ENCODE results near the gene ARHGAP31. TPM values are rescaled to one million over a fixed set of nuclear protein-coding genes. Genes with fewer than 3 reads are reported as not detected.

ARHGAP31 gene
- total and polyA plus RNA-seq, 3 experiments from 2014 or later: 3.4 to 25.8 (median 24.2) TPM

DNA sequence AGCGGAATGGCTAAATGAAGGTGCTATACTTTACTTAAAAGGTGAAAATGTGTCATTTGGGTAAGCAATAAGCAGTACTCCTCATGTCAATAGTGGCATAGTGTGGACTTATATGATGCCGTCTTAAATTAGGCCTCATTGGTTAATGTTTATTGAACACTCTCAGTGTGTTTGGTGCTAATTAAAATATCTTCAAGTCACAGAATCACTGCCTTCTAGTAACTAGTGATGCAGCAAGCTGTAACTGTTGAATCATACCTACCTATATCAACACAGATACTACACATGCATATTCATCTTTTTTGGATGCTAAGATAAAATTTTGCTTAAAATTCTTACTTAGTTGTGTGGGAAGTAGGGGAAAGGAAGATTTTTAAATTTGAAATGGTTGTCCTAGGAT is 30.7 kb downstream of the ARHGAP31 start:
- H3K27ac ChIP-seq (ENCODE audit: low read depth, low read length): no peak overlapping the region
- Mint-ChIP-seq H3K9me3 (no peaks in the 10 kb centered on the region), H3K4me3 (peak overlapping the region in 2 of 7 donors; percentile 9 to 69), H3K36me3 (peaks cover 0 to 3% (median 3%) of the 10 kb centered on the region in 3 donors), H3K27ac (peak overlapping the region in 4 of 8 donors; percentile 91 to 99 (median 98)), H3K4me1 (peaks cover 17 to 26% (median 25%) of the 10 kb centered on the region in 3 donors), H3K27me3 (no peaks in the 10 kb centered on the region)
- H3K36me3 ChIP-seq (ENCODE audit: insufficient read depth, low read length): no peaks in the 10 kb centered on the region
- H3K27me3 ChIP-seq (ENCODE audit: insufficient read depth, low read length, poor library complexity, severe bottlenecking): no peaks in the 10 kb centered on the region
- POLR2A ChIA-PET: no interaction called here
- H3K9me3 ChIP-seq (ENCODE audit: low read length): no peaks in the 10 kb centered on the region
- DNase-seq: no peak
- peaks cover 16% of the 10 kb centered on the region for H3K4me1 ChIP-seq (ENCODE audit: insufficient read depth, low read length)
- no peak overlapping the region for H3K4me3 ChIP-seq (ENCODE audit: low read length)
- CTCF ChIA-PET: interaction anchor here (1.2 kb wide), 1 partner anchor 440 kb away, joined by 4 read pairs; no protein-coding TSS in a partner anchor

- peaks cover 0 to 3% (median 3%) of the 10 kb centered on the region in 3 donors for H3K36me3 Mint-ChIP-seq
- no peaks in the 10 kb centered on the region for H3K27me3 Mint-ChIP-seq
- H3K4me1 Mint-ChIP-seq: peaks cover 16 to 24% (median 22%) of the 10 kb centered on the region in 3 donors
- ChIA-PET CTCF (no interaction called here), POLR2A (no interaction called here)
- H3K27me3 ChIP-seq (ENCODE audit: insufficient read depth, low read length, poor library complexity, severe bottlenecking): no peaks in the 10 kb centered on the region
- H3K4me3 ChIP-seq (ENCODE audit: low read length): no peak overlapping the region
- H3K27ac ChIP-seq (ENCODE audit: low read depth, low read length): no peak overlapping the region
- H3K4me3 Mint-ChIP-seq: no peak overlapping the region
- H3K36me3 ChIP-seq (ENCODE audit: insufficient read depth, low read length): no peaks in the 10 kb centered on the region
- H3K4me1 ChIP-seq (ENCODE audit: insufficient read depth, low read length): peaks cover 14% of the 10 kb centered on the region
- no peaks in the 10 kb centered on the region for H3K9me3 ChIP-seq (ENCODE audit: low read length)
- H3K9me3 Mint-ChIP-seq: no peaks in the 10 kb centered on the region
- no peak overlapping the region for H3K27ac Mint-ChIP-seq
- DNase-seq: no peak
Observed at GRCh38 chr3:119326976-119327375, 32.8 kb downstream of the ARHGAP31 start.

DNA sequence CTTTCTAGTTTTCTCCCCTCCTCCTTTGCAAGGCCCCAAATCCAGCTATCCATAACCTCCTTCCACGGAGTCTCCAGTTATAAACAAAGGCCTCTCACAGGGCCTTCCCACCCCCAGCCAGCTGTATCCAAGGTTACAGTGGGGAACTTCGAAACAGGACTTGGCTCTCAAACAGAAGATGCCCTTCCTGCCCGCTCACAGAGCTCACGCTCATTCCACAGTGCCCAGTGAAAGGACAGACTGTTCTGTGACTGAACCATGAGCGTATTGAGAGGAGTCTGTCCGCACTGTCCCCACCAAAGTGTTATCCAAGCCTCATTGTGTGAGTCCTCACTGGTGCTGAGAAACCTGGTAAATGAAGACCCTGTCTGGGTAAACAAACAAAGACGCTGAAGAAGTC is 35.4 kb downstream of the ARHGAP31 start:
- Mint-ChIP-seq H3K27me3 (no peaks in the 10 kb centered on the region), H3K4me3 (no peak overlapping the region), H3K9me3 (no peaks in the 10 kb centered on the region), H3K36me3 (peaks cover 0 to 5% (median 0%) of the 10 kb centered on the region in 3 donors), H3K27ac (no peak overlapping the region), H3K4me1 (peaks cover 0 to 5% (median 4%) of the 10 kb centered on the region in 3 donors)
- Histone ChIP-seq H3K4me3 (ENCODE audit: low read length) (no peak overlapping the region), H3K36me3 (ENCODE audit: insufficient read depth, low read length) (no peaks in the 10 kb centered on the region), H3K27ac (ENCODE audit: low read depth, low read length) (no peak overlapping the region), H3K9me3 (ENCODE audit: low read length) (no peaks in the 10 kb centered on the region), H3K27me3 (ENCODE audit: insufficient read depth, low read length, poor library complexity, severe bottlenecking) (no peaks in the 10 kb centered on the region), H3K4me1 (ENCODE audit: insufficient read depth, low read length) (no peaks in the 10 kb centered on the region)
- DNase-seq: no peak
- ChIA-PET POLR2A (no interaction called here), CTCF (interaction anchor here (1.2 kb wide), 1 partner anchor 9 kb away, joined by 3 read pairs; no protein-coding TSS in a partner anchor)

DNA sequence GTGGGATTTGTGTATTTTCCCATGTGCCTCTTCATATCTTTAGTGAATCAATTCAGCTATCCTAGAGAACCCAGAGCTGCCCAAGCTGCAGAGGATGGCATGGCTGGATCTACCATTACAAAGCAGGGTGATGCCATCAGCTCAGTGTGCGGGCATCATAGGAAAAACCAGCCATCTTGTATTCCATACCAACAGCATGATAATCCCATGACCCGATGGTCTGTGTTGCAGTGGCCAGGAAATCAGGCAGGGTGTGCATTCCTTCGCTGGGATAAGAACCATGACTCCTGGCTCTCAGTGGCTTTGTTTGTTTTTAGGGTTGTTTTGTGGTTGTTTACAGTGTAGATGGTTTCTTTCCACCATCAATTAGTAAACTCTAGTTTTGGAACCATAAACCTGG is 36.0 kb downstream of the ARHGAP31 start:
- Mint-ChIP-seq H3K4me1 (no peaks in the 10 kb centered on the region), H3K27me3 (no peaks in the 10 kb centered on the region), H3K27ac (no peak overlapping the region), H3K4me3 (no peak overlapping the region), H3K36me3 (peaks cover 0 to 5% (median under 1%) of the 10 kb centered on the region in 3 donors), H3K9me3 (no peaks in the 10 kb centered on the region)
- ChIA-PET POLR2A (no interaction called here), CTCF (interaction anchor here (1.1 kb wide), 1 partner anchor 89 kb away, joined by 4 read pairs; the partner anchor contains the start of gene B4GALT4)
- no peak overlapping the region for H3K27ac ChIP-seq (ENCODE audit: low read depth, low read length)
- H3K4me3 ChIP-seq (ENCODE audit: low read length): no peak overlapping the region
- H3K27me3 ChIP-seq (ENCODE audit: insufficient read depth, low read length, poor library complexity, severe bottlenecking): no peaks in the 10 kb centered on the region
- no peak for DNase-seq
- no peaks in the 10 kb centered on the region for H3K9me3 ChIP-seq (ENCODE audit: low read length)
- no peaks in the 10 kb centered on the region for H3K36me3 ChIP-seq (ENCODE audit: insufficient read depth, low read length)
- H3K4me1 ChIP-seq (ENCODE audit: insufficient read depth, low read length): no peaks in the 10 kb centered on the region

DNA sequence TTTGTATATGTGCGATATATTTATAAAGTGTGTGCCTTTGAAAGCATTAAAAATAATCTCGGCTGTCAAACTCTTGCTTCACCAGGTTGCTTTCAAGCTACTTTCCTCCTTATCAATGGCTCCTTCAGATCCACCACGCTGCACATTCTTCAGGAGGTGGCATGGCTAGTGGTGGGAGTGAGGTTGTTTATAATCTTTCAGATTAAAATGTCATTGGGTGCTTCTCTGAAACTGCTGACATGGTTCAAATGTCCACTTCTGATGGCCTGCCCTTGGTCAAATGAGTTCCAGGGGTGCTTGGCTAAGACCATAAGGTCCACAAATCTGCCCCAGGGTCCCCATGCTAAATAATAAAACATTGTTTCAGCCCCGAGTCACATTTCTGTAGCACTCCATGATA is 36.7 kb downstream of the ARHGAP31 start:
- no peak overlapping the region for H3K4me3 Mint-ChIP-seq
- ChIA-PET POLR2A (no interaction called here), CTCF (interaction anchor here (1.1 kb wide), 1 partner anchor 90 kb away, joined by 4 read pairs; the partner anchor contains the start of gene B4GALT4)
- no peaks in the 10 kb centered on the region for H3K9me3 ChIP-seq (ENCODE audit: low read length)
- H3K36me3 Mint-ChIP-seq: peaks cover 0 to 7% (median 4%) of the 10 kb centered on the region in 3 donors
- no peak for DNase-seq
- no peaks in the 10 kb centered on the region for H3K36me3 ChIP-seq (ENCODE audit: insufficient read depth, low read length)
- no peaks in the 10 kb centered on the region for H3K27me3 ChIP-seq (ENCODE audit: insufficient read depth, low read length, poor library complexity, severe bottlenecking)
- H3K4me3 ChIP-seq (ENCODE audit: low read length): no peak overlapping the region
- H3K4me1 ChIP-seq (ENCODE audit: insufficient read depth, low read length): no peaks in the 10 kb centered on the region
- H3K27ac Mint-ChIP-seq: peak overlapping the region in 1 of 8 donors; percentile 7
- H3K27ac ChIP-seq (ENCODE audit: low read depth, low read length): no peak overlapping the region
- H3K9me3 Mint-ChIP-seq: no peaks in the 10 kb centered on the region
- H3K27me3 Mint-ChIP-seq: no peaks in the 10 kb centered on the region
- no peaks in the 10 kb centered on the region for H3K4me1 Mint-ChIP-seq

- Mint-ChIP-seq H3K4me1 (no peaks in the 10 kb centered on the region), H3K9me3 (no peaks in the 10 kb centered on the region), H3K27ac (peak overlapping the region in 1 of 8 donors; percentile 60), H3K36me3 (peaks cover 0 to 8% (median 7%) of the 10 kb centered on the region in 3 donors), H3K27me3 (no peaks in the 10 kb centered on the region), H3K4me3 (no peak overlapping the region)
- H3K27ac ChIP-seq (ENCODE audit: low read depth, low read length): no peak overlapping the region
- ChIA-PET POLR2A (no interaction called here), CTCF (no interaction called here)
- no peaks in the 10 kb centered on the region for H3K36me3 ChIP-seq (ENCODE audit: insufficient read depth, low read length)
- no peaks in the 10 kb centered on the region for H3K27me3 ChIP-seq (ENCODE audit: insufficient read depth, low read length, poor library complexity, severe bottlenecking)
- no peak overlapping the region for H3K4me3 ChIP-seq (ENCODE audit: low read length)
- DNase-seq: no peak
- H3K4me1 ChIP-seq (ENCODE audit: insufficient read depth, low read length): no peaks in the 10 kb centered on the region
- H3K9me3 ChIP-seq (ENCODE audit: low read length): no peaks in the 10 kb centered on the region
Observed at GRCh38 chr3:119331661-119332060, 37.5 kb downstream of the ARHGAP31 start.

- Histone ChIP-seq H3K4me3 (ENCODE audit: low read length) (no peak overlapping the region), H3K27me3 (ENCODE audit: insufficient read depth, low read length, poor library complexity, severe bottlenecking) (no peaks in the 10 kb centered on the region), H3K9me3 (ENCODE audit: low read length) (no peaks in the 10 kb centered on the region), H3K27ac (ENCODE audit: low read depth, low read length) (no peak overlapping the region), H3K4me1 (ENCODE audit: insufficient read depth, low read length) (no peaks in the 10 kb centered on the region), H3K36me3 (ENCODE audit: insufficient read depth, low read length) (no peaks in the 10 kb centered on the region)
- CTCF ChIA-PET: interaction anchor here (1.1 kb wide), 1 partner anchor 17 kb away, joined by 3 read pairs; no protein-coding TSS in a partner anchor
- no peaks in the 10 kb centered on the region for H3K9me3 Mint-ChIP-seq
- POLR2A ChIA-PET: no interaction called here
- no peak overlapping the region for H3K4me3 Mint-ChIP-seq
- H3K27me3 Mint-ChIP-seq: no peaks in the 10 kb centered on the region
- H3K36me3 Mint-ChIP-seq: peaks cover 0 to 9% (median 8%) of the 10 kb centered on the region in 3 donors
- no peak for DNase-seq
- H3K4me1 Mint-ChIP-seq: no peaks in the 10 kb centered on the region
- H3K27ac Mint-ChIP-seq: peak overlapping the region in 1 of 8 donors; percentile 55
Observed at GRCh38 chr3:119333773-119334509, 39.8 kb downstream of the ARHGAP31 start.

- H3K36me3 ChIP-seq (ENCODE audit: insufficient read depth, low read length): no peaks in the 10 kb centered on the region
- Mint-ChIP-seq H3K9me3 (no peaks in the 10 kb centered on the region), H3K4me3 (no peak overlapping the region), H3K36me3 (peaks cover 0 to 8% (median 6%) of the 10 kb centered on the region in 3 donors), H3K27ac (no peak overlapping the region), H3K4me1 (no peaks in the 10 kb centered on the region), H3K27me3 (no peaks in the 10 kb centered on the region)
- ChIA-PET POLR2A (interaction anchor here (0.6 kb wide), 1 partner anchor 42 kb away, joined by 3 read pairs; no protein-coding TSS in a partner anchor), CTCF (interaction anchor here (1.4 kb wide), 1 partner anchor 96 kb away, joined by 4 read pairs; the partner anchor contains the start of gene B4GALT4)
- no peak overlapping the region for H3K27ac ChIP-seq (ENCODE audit: low read depth, low read length)
- H3K27me3 ChIP-seq (ENCODE audit: insufficient read depth, low read length, poor library complexity, severe bottlenecking): no peaks in the 10 kb centered on the region
- no peak overlapping the region for H3K4me3 ChIP-seq (ENCODE audit: low read length)
- no peaks in the 10 kb centered on the region for H3K4me1 ChIP-seq (ENCODE audit: insufficient read depth, low read length)
- no peak for DNase-seq
- H3K9me3 ChIP-seq (ENCODE audit: low read length): no peaks in the 10 kb centered on the region
Observed at GRCh38 chr3:119336823-119337222, 42.6 kb downstream of the ARHGAP31 start.

All from CD8-positive, alpha-beta memory T cell (primary cell).